HCT116 (cell line): Measurements from ENCODE around the gene RARG. TPM values are rescaled to one million over a fixed set of nuclear protein-coding genes. Genes with fewer than 3 reads are reported as not detected.

ENCODE experiments used
- ATAC-seq: fragments of 200-7000 bp; cut with Tn5 transposase; 2 replicates; pipeline ENCODE4 v1.9.1; 2020; ENCODE audit warnings: mild to moderate bottlenecking, moderate library complexity
- BruUV-seq: library from RNA; stranded (reverse); fragments of 400-500 nt; replicated peaks from 2 replicates; lab custom pipeline; 2021; lab: Mats Ljungman, UMichigan
- CTCF ChIA-PET: fragments of 300-600 bp; sonication (Branson Sonifier 250); formaldehyde crosslinking; loops from one replicate; lab custom pipeline; 2021; ENCODE audit warnings: antibody characterized with exemption; lab: Charles Lee
- POLR2A ChIA-PET: fragments of 300-600, 350-600 bp; sonication (Branson Sonifier 250); formaldehyde crosslinking; loops from one replicate; lab custom pipeline; 2021; ENCODE audit warnings: antibody characterized with exemption; lab: Charles Lee
- RAD21 ChIA-PET, 2 experiments: fragments of 300-600 bp; sonication (Branson Sonifier 250); formaldehyde crosslinking; loops; one replicate each; lab custom pipeline; 2023; ENCODE audit warnings: low total read pairs in 2 of 2; ENCODE audit not compliant: uncharacterized antibody in 2 of 2, unreplicated experiment in 2 of 2, low non-redundant PET in 1 of 2; lab: Charles Lee
- DNase-seq: peaks from one replicate; pipeline ENCODE4 v3.0.0-alpha.2; 2010; ENCODE audit warnings: low read depth, low spot score
- H2AFZ ChIP-seq: fragments of 200-600 bp; shearing (Covaris generic), sonication (generic); 2 replicates; pipeline ENCODE4 v1.6.1; 2017; ENCODE audit warnings: low read depth, mixed run types, mixed read lengths, antibody characterized with exemption, low read length; ENCODE audit not compliant: poor library complexity, severe bottlenecking
- H3K27ac ChIP-seq: 2 replicates; pipeline ENCODE4 v1.5.1; 2012; ENCODE audit warnings: low read depth, low read length
- H3K27me3 ChIP-seq: fragments of 200-600 bp; sonication (generic); 2 replicates; pipeline ENCODE4 v1.6.1; 2016; ENCODE audit warnings: mixed run types, low read length, mixed read lengths; ENCODE audit not compliant: insufficient read depth
- H3K36me3 ChIP-seq, 2 experiments: fragments of 200-500 bp in 1 of 2; fragments of 200-600 bp in 1 of 2; sonication (Bioruptor generic) in 1 of 2; sonication (generic) in 1 of 2; 2 replicates each; pipeline versions ENCODE4 v1.5.1 to v1.6.1; 2014 to 2016; ENCODE audit warnings: low read length in 2 of 2, inconsistent platforms in 1 of 2, mixed read lengths in 1 of 2, mixed run types in 1 of 2; ENCODE audit not compliant: insufficient read depth in 2 of 2, control insufficient read depth in 1 of 2
- H3K4me1 ChIP-seq, 2 experiments: fragments of 200-600 bp in 1 of 2; sonication (generic) in 1 of 2; 2 replicates each; pipeline versions ENCODE4 v1.5.1 to v1.6.1; 2012 to 2017; ENCODE audit warnings: low read length in 2 of 2, inconsistent platforms in 1 of 2, mild to moderate bottlenecking in 1 of 2, mixed read lengths in 1 of 2, mixed run types in 1 of 2, moderate library complexity in 1 of 2; ENCODE audit not compliant: insufficient read depth in 2 of 2, control insufficient read depth in 1 of 2
- H3K4me2 ChIP-seq: fragments of 200-600 bp; sonication (generic); 2 replicates; pipeline ENCODE4 v1.6.1; 2017; ENCODE audit warnings: mixed run types, low read length, mixed read lengths
- H3K4me3 ChIP-seq, 2 experiments: fragments of 200-600 bp in 1 of 2; sonication (generic) in 1 of 2; replicated peaks in 1 of 2; 2 replicates each; pipeline ENCODE4 v1.5.1; 2011 to 2016; ENCODE audit warnings: low read length in 2 of 2, control low read depth in 1 of 2, low read depth in 1 of 2, mild to moderate bottlenecking in 1 of 2, mixed read lengths in 1 of 2, mixed run types in 1 of 2
- H3K79me2 ChIP-seq: fragments of 200-600 bp; sonication (generic); 2 replicates; pipeline ENCODE4 v1.6.1; 2017; ENCODE audit warnings: mild to moderate bottlenecking, mixed run types, low read length, moderate library complexity, mixed read lengths; ENCODE audit not compliant: insufficient read depth
- H3K9ac ChIP-seq: fragments of 200-600 bp; sonication (generic); 2 replicates; pipeline ENCODE4 v1.6.1; 2016; ENCODE audit warnings: low read length, mixed read lengths
- H3K9me2 ChIP-seq: fragments of 200-600 bp; sonication (generic), shearing (Covaris generic); 2 replicates; pipeline ENCODE4 v1.6.1; 2017; ENCODE audit warnings: mixed run types, mild to moderate bottlenecking, moderate library complexity; ENCODE audit not compliant: insufficient read depth
- H3K9me3 ChIP-seq, 2 experiments: fragments of 200-500 bp in 1 of 2; fragments of 200-600 bp in 1 of 2; sonication (Bioruptor generic) in 1 of 2; sonication (generic) in 1 of 2; 2 replicates each; pipeline ENCODE4 v1.6.1; 2014 to 2017; ENCODE audit warnings: low read length in 2 of 2, mixed read lengths in 2 of 2, inconsistent platforms in 1 of 2, low read depth in 1 of 2, mild to moderate bottlenecking in 1 of 2, mixed run types in 1 of 2, moderate library complexity in 1 of 2; ENCODE audit not compliant: control insufficient read depth in 1 of 2, insufficient read depth in 1 of 2
- H4K20me1 ChIP-seq: fragments of 200-600 bp; sonication (generic), shearing (Covaris generic); 2 replicates; pipeline ENCODE4 v1.6.1; 2017; ENCODE audit warnings: mixed run types, mild to moderate bottlenecking, moderate library complexity; ENCODE audit not compliant: insufficient read depth
- CBX3 ChIP-seq: IDR thresholded peaks from 2 replicates; pipeline ENCODE4 v1.6.1; 2012; ENCODE audit warnings: low read depth
- EGR1 ChIP-seq: IDR thresholded peaks from 2 replicates; pipeline ENCODE4 v1.6.1; 2012; ENCODE audit warnings: low read depth
- ELF1 ChIP-seq: IDR thresholded peaks from 2 replicates; pipeline ENCODE4 v1.6.1; 2012; ENCODE audit warnings: low read depth, borderline replicate concordance
- EZH2 ChIP-seq: fragments of 200-600 bp; sonication (generic); IDR thresholded peaks from 2 replicates; pipeline ENCODE4 v1.6.1; 2017; ENCODE audit warnings: antibody characterized with exemption, mixed run types
- EZH2phosphoT487 ChIP-seq: fragments of 200-600 bp; IDR thresholded peaks from 2 replicates; pipeline ENCODE4 v1.6.1; 2018; ENCODE audit warnings: antibody characterized with exemption, borderline replicate concordance
- POLR2AphosphoS5 ChIP-seq: IDR thresholded peaks from 2 replicates; pipeline ENCODE4 v1.6.1; 2011; ENCODE audit warnings: mild to moderate bottlenecking, low read depth, low read length, moderate library complexity
- SIN3A ChIP-seq: IDR thresholded peaks from 2 replicates; pipeline ENCODE4 v1.6.1; 2012; ENCODE audit warnings: low read depth
- SP1 ChIP-seq: IDR thresholded peaks from 2 replicates; pipeline ENCODE4 v1.6.1; 2012; ENCODE audit warnings: low read depth
- SRF ChIP-seq: IDR thresholded peaks from 2 replicates; pipeline ENCODE4 v1.6.1; 2012; ENCODE audit warnings: low read depth
- TCF7L2 ChIP-seq: IDR thresholded peaks from 2 replicates; pipeline ENCODE4 v1.7.0; 2011; ENCODE audit warnings: borderline replicate concordance, inconsistent platforms; ENCODE audit not compliant: insufficient read depth, insufficient read length; ENCODE audit errors: extremely low read depth
- YY1 ChIP-seq: IDR thresholded peaks from 2 replicates; pipeline ENCODE4 v1.6.1; 2011; ENCODE audit warnings: low read length, low read depth, moderate library complexity, mild to moderate bottlenecking; ENCODE audit not compliant: insufficient replicate concordance; ENCODE audit errors: extremely low read depth
- ZFX ChIP-seq: fragments of 450-650 bp; IDR thresholded peaks from 2 replicates; pipeline ENCODE4 v1.6.1; 2017
- ZNF274 ChIP-seq: fragments of 200-500 bp; sonication (Bioruptor generic); IDR thresholded peaks from 2 replicates; pipeline ENCODE4 v1.6.1; 2014; ENCODE audit warnings: mild to moderate bottlenecking, low read depth, low read length, inconsistent platforms
- intact Hi-C: fragments of 100-400 bp; cut with micrococcal nuclease; formaldehyde crosslinking; loops from 2 replicates; pipeline ENCODE4 v1.10.0; 2022
- total RNA-seq: library from RNA; stranded (reverse); gene quantifications from one replicate; pipeline ENCODE4 v1.2.1, GENCODE V29; 2021; ENCODE audit not compliant: unreplicated experiment
- TF ChIP-seq, protein P1 (sequence below): IDR thresholded peaks from 2 replicates; pipeline ENCODE4 v1.6.1; 2012; ENCODE audit warnings: low read depth
- TF ChIP-seq, protein P2 (sequence below): IDR thresholded peaks from 2 replicates; pipeline ENCODE4 v1.6.1; 2011; ENCODE audit warnings: mild to moderate bottlenecking, low read length, moderate library complexity; ENCODE audit not compliant: insufficient replicate concordance; ENCODE audit errors: extremely low read depth
- TF ChIP-seq, protein P3 (sequence below), 3 experiments: fragments of 200-600 bp in 1 of 3; sonication (generic) in 1 of 3; IDR thresholded peaks in 2 of 3; conservative IDR thresholded peaks in 1 of 3; 2 replicates each; pipeline ENCODE4 v1.5.1; 2012 to 2017; ENCODE audit warnings: low read depth in 2 of 3, low read length in 2 of 3, antibody characterized with exemption in 1 of 3, borderline replicate concordance in 1 of 3, control low read depth in 1 of 3, mild to moderate bottlenecking in 1 of 3, mixed read lengths in 1 of 3, mixed run types in 1 of 3, moderate library complexity in 1 of 3; ENCODE audit not compliant: insufficient read depth in 1 of 3

RARG gene
- total RNA-seq, 1 experiment from 2014 or later, result 68.9 TPM

DNA sequence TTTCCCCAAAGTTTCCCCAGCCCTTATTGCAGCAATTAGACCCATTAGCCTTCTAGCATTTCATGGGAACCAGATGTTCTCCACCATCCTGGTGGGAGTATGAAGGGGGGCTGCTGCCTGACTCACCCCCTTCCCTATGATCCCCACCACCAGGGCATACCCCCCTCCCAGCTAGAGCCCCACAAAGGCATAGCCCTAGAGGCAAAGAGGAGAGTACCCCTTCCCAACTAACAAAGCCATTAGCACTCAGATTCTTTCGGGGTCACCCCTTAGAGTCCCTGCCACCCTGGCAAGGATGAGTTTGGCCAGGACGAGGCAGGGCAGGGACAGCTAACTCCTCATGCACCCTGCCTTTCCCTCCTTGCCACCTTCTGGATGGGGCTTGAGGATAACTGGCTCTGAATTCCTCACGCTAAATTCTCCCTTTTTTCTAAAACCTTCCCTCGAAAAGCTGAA lies 9.2 kb downstream of the RARG start:
- H3K9me3 ChIP-seq, result no peaks in the 10 kb centered on the region
- H3K79me2 ChIP-seq, result peaks cover 21% of the 10 kb centered on the region
- no peak for TF ChIP-seq TCF7L2
- TF ChIP-seq, protein P1, sequence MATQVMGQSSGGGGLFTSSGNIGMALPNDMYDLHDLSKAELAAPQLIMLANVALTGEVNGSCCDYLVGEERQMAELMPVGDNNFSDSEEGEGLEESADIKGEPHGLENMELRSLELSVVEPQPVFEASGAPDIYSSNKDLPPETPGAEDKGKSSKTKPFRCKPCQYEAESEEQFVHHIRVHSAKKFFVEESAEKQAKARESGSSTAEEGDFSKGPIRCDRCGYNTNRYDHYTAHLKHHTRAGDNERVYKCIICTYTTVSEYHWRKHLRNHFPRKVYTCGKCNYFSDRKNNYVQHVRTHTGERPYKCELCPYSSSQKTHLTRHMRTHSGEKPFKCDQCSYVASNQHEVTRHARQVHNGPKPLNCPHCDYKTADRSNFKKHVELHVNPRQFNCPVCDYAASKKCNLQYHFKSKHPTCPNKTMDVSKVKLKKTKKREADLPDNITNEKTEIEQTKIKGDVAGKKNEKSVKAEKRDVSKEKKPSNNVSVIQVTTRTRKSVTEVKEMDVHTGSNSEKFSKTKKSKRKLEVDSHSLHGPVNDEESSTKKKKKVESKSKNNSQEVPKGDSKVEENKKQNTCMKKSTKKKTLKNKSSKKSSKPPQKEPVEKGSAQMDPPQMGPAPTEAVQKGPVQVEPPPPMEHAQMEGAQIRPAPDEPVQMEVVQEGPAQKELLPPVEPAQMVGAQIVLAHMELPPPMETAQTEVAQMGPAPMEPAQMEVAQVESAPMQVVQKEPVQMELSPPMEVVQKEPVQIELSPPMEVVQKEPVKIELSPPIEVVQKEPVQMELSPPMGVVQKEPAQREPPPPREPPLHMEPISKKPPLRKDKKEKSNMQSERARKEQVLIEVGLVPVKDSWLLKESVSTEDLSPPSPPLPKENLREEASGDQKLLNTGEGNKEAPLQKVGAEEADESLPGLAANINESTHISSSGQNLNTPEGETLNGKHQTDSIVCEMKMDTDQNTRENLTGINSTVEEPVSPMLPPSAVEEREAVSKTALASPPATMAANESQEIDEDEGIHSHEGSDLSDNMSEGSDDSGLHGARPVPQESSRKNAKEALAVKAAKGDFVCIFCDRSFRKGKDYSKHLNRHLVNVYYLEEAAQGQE, result no peak
- TF ChIP-seq, protein P2, sequence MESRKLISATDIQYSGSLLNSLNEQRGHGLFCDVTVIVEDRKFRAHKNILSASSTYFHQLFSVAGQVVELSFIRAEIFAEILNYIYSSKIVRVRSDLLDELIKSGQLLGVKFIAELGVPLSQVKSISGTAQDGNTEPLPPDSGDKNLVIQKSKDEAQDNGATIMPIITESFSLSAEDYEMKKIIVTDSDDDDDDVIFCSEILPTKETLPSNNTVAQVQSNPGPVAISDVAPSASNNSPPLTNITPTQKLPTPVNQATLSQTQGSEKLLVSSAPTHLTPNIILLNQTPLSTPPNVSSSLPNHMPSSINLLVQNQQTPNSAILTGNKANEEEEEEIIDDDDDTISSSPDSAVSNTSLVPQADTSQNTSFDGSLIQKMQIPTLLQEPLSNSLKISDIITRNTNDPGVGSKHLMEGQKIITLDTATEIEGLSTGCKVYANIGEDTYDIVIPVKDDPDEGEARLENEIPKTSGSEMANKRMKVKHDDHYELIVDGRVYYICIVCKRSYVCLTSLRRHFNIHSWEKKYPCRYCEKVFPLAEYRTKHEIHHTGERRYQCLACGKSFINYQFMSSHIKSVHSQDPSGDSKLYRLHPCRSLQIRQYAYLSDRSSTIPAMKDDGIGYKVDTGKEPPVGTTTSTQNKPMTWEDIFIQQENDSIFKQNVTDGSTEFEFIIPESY, result no peak
- no peak for TF ChIP-seq EZH2
- TF ChIP-seq ZNF274, result no peak
- TF ChIP-seq ZFX, result no peak
- no peak for TF ChIP-seq POLR2AphosphoS5
- TF ChIP-seq EZH2phosphoT487, result no peak
- no peak for TF ChIP-seq SRF
- no peak for TF ChIP-seq SIN3A
- no peak for TF ChIP-seq SP1
- TF ChIP-seq ELF1, result no peak
- no peak for TF ChIP-seq YY1
- TF ChIP-seq CBX3, result no peak
- TF ChIP-seq, protein P3, sequence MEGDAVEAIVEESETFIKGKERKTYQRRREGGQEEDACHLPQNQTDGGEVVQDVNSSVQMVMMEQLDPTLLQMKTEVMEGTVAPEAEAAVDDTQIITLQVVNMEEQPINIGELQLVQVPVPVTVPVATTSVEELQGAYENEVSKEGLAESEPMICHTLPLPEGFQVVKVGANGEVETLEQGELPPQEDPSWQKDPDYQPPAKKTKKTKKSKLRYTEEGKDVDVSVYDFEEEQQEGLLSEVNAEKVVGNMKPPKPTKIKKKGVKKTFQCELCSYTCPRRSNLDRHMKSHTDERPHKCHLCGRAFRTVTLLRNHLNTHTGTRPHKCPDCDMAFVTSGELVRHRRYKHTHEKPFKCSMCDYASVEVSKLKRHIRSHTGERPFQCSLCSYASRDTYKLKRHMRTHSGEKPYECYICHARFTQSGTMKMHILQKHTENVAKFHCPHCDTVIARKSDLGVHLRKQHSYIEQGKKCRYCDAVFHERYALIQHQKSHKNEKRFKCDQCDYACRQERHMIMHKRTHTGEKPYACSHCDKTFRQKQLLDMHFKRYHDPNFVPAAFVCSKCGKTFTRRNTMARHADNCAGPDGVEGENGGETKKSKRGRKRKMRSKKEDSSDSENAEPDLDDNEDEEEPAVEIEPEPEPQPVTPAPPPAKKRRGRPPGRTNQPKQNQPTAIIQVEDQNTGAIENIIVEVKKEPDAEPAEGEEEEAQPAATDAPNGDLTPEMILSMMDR (IDR thresholded peaks at IDR 0.05 in 2 of 3, conservative IDR thresholded peaks at IDR 0.05 in 1 of 3; ENCODE audit: borderline replicate concordance in 1 of 3, insufficient read depth in 1 of 3, low read depth in 2 of 3, low read length in 2 of 3), result no peak
- no peak for TF ChIP-seq EGR1
- no TSS peak for BruUV-seq
- H3K9ac ChIP-seq, result peak overlapping the region; percentile 93; the same call in 1 of the 2 replicates
- no peaks in the 10 kb centered on the region for H4K20me1 ChIP-seq
- H3K4me2 ChIP-seq, result peak overlapping the region; percentile 100
- ATAC-seq, result no peak
- no peaks in the 10 kb centered on the region for H3K36me3 ChIP-seq
- peaks cover 45 to 74% of the 10 kb centered on the region in 2 experiments for H3K4me1 ChIP-seq
- DNase-seq, result no peak
- ChIA-PET CTCF (interaction anchor here (0.9 to 1.2 kb wide), 2 partner anchors 9 to 99 kb away, joined by 3 to 4 read pairs; partner anchors contain the start of gene AAAS), POLR2A (no interaction called here), RAD21 (no interaction called here)
- no peaks in the 10 kb centered on the region for H3K9me2 ChIP-seq
- intact Hi-C loops, result no loop called here
- no peak overlapping the region for H3K4me3 ChIP-seq
- H2AFZ ChIP-seq, result no peak overlapping the region
- H3K27ac ChIP-seq, result peak overlapping the region; percentile 99
- no peaks in the 10 kb centered on the region for H3K27me3 ChIP-seq
